LNCaP clone FGC (cell line): ENCODE results near the gene EIF1AD.

Source experiments
- DNase-seq: peaks from one replicate; pipeline ENCODE4 v3.0.0-alpha.2; 2011; ENCODE audit warnings: low read depth
- H3K4me3 ChIP-seq: 2 replicates; pipeline ENCODE4 v1.5.1; 2011; ENCODE audit warnings: mild to moderate bottlenecking, low read depth, low read length, control low read depth
- TF ChIP-seq, protein P1 (sequence below): IDR thresholded peaks from 2 replicates; pipeline ENCODE4 v1.5.1; 2012; ENCODE audit warnings: mild to moderate bottlenecking; ENCODE audit not compliant: control insufficient read depth, insufficient read depth; ENCODE audit errors: extremely low read depth

The EIF1AD gene

DNA sequence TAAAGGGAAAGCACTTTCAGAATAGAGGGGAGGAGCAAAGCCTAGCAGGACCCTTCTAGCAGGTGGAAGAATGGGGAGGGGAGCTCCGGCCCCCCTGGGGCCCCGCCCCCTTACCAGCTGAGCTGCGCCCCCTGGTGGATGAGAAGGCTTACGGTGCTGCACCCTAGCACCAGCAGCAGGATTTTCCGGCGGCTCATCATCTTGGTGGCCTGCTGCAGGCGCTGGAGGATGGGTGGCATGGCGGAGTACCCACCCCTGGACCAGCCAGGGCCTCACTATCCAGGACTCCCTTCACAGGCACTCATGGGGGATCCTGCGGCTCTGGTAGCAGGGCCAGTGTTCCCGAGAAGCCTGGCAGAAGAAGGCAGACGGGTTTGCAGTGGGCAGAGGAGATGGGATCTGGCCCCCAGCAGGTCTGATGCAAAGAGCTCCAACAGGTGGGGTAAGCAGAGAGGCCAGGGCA, 43.3 kb upstream of the EIF1AD start:
- H3K4me3 ChIP-seq = no peak overlapping the region
- DNase-seq = no peak

DNA sequence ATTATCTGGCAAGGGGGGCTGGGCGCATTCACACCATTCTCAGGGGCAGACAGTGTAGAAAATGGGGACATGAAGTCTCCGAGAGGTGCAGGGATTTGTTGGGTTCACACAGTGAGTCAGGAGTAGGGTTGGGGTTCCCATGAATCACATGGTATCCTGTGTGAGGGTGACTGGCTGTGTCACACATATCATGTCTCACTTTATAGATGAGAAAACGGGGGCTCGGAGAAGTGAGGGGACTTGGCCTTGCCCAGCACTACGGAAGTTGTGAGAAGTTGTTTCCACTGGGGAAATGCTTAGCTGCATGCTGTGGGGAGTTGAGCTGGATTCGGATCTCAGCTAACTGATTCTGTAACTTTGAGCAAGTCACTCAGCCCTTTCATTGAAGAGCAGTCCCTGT, 42.8 kb upstream of the EIF1AD start:
- no peak for DNase-seq
- H3K4me3 ChIP-seq = no peak overlapping the region
- TF ChIP-seq, protein P1, sequence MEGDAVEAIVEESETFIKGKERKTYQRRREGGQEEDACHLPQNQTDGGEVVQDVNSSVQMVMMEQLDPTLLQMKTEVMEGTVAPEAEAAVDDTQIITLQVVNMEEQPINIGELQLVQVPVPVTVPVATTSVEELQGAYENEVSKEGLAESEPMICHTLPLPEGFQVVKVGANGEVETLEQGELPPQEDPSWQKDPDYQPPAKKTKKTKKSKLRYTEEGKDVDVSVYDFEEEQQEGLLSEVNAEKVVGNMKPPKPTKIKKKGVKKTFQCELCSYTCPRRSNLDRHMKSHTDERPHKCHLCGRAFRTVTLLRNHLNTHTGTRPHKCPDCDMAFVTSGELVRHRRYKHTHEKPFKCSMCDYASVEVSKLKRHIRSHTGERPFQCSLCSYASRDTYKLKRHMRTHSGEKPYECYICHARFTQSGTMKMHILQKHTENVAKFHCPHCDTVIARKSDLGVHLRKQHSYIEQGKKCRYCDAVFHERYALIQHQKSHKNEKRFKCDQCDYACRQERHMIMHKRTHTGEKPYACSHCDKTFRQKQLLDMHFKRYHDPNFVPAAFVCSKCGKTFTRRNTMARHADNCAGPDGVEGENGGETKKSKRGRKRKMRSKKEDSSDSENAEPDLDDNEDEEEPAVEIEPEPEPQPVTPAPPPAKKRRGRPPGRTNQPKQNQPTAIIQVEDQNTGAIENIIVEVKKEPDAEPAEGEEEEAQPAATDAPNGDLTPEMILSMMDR = no peak

More for the DNA sequence above, 43.3 kb upstream of the EIF1AD start:
- TF ChIP-seq, protein P1 = peak; percentile 95

DNA sequence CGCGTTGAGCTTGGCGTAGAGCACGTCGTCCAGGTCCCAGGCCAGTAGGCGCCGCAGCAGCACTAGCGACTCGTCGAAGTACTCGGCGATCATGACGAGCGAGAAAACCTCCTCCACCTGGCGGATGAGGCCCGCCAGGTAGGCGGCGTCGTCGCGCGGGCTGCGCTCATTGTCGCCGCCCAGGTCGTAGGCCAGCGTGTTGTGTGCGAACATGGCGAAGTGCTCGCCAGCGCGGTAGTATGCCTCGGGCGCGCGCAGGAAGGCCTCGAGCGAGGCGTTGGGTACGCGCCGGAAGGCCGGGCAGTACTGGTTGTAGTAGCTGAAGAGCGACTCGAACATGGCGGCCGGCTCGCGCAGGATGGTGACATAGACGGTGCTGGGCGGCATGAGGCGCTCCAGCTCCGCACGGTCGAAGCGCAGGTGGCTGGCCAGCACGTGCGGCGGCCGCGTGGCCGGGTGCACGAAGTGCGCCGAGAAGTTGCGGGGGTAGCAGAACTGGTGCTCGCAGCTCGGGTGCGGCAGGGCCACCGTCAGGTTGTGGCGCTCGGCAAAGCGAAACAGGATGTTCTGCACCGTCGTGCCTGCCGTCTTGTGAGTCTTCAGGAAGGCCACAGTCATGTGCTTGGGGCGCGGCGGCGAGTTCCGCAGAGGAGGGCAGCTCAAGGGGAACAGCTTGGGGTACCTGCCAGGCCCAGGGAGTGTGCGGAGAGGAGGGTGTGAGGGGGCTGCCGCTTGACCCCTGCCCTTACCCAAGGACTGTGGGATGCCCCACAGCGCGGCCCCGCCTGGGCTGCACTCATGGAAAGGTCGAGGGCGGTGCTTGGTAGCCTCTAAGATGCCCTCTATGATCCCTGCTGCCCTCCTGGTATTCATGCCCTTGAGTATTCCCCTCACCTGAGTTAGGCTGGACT, 41.3 kb upstream of the EIF1AD start:
- no peak overlapping the region for H3K4me3 ChIP-seq
- TF ChIP-seq, protein P1 = no peak
- DNase-seq = no peak

DNA sequence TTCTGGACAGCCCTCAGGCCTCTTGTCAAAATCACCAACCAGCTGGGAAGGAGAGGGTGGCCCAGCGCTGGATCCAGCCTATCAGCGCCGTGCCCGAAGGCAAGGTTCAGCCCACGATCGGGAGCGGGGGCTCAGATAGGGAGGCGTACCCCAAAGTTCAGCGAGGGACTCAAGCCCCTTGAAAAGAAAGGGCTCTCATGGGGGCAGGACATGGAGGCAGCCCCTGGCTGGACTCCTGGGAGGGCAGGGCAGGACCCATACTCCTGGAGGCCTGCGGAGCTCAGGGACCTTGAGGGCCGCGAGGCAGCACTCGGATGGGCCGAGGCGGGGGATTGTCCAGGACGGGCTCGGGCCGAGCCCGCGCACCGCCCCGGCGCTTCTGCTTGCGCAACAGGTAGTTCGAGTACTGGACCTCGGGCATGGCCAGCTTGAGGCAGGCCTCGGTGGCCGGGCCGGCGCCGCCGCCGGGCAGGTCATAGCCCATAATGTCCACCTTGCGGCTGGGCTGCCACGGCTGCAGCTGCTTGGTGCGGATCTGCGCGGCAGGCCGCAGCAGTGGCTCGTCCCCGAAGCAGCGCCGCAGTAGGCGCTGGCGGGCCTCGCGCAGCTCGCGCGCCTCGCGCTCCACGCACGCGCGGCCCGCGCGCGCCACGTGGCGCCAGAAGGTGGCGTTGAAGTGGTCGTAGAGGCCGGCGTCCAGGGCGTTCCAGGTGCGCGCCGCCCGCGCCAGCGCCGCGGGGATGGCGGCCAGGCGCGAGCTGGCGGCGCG, 40.5 kb upstream of the EIF1AD start:
- DNase-seq = no peak
- H3K4me3 ChIP-seq = no peak overlapping the region
- TF ChIP-seq, protein P1 = no peak

DNA sequence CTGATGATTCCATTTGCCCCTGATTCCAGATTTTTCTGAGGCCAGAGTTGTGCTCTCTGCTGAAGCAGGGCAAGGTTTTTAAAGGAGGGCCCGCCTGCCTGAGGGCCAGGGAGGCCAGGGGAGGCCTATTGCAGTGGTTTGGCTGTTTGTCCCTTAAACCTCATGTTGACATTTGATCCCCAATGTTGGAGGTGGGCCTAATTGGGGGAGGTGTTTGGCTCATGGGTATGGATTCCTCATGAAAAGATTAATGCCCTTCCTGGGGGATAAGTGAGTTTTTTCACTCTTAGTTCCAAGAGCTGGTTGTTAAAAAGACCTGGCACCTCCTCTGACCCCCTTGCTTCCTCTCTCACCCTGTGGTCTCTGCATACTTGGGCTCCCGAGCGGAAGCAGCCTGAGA, 37.8 kb upstream of the EIF1AD start:
- H3K4me3 ChIP-seq = no peak overlapping the region
- DNase-seq = no peak
- TF ChIP-seq, protein P1 = no peak

DNA sequence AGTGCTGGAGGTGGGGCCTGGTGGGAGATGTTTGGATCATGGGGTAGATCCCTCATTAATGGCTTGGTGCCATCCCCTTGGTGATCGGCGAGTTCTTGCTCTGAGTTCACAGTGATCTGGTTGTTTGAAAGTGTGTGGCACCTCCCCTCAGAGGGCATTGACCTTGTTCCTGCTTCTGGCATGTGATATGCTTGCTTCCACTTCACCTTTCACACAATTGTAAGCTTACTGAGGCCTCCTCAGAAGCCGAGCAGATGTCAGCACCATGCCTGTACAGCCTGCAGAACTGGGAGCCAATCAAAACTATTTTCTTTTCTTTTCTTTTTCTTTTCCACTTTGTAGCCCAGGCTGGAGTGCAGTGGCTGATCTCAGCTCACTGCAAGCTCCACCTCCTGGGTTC, 35.4 kb upstream of the EIF1AD start:
- TF ChIP-seq, protein P1 = no peak
- DNase-seq = no peak
- no peak overlapping the region for H3K4me3 ChIP-seq
